B cell (primary cell): ENCODE data around the gene SEMA4C. TPM values are rescaled to one million over a fixed set of nuclear protein-coding genes. Genes with fewer than 3 reads are reported as not detected.

ENCODE experiments used
- ATAC-seq: fragments of 200-7000 bp; cut with Tn5 transposase; one replicate; pipeline ENCODE4 v1.10.0; 2021; ENCODE audit warnings: low read depth, mild to moderate bottlenecking, moderate number of reproducible peaks, moderate library complexity
- CTCF ChIA-PET: fragments of 350-600 bp; sonication (Branson Sonifier 250); formaldehyde crosslinking; loops from one replicate; lab custom pipeline; 2021; ENCODE audit warnings: antibody characterized with exemption, inconsistent platforms; lab: Charles Lee
- POLR2A ChIA-PET: fragments of 350-600 bp; sonication (Branson Sonifier 250); formaldehyde crosslinking; loops from one replicate; lab custom pipeline; 2021; ENCODE audit warnings: antibody characterized with exemption; lab: Charles Lee
- DNase-seq: peaks from one replicate; pipeline ENCODE4 v3.0.0; 2013
- H2AFZ ChIP-seq: 2 replicates; pipeline ENCODE4 v1.6.1; 2012; ENCODE audit warnings: mild to moderate bottlenecking, low read depth, low read length; ENCODE audit not compliant: insufficient read depth, poor library complexity, severe bottlenecking
- H3K27ac ChIP-seq, 2 donors: 1 replicate in 1 of 2; 2 replicates in 1 of 2; pipeline ENCODE4 v1.5.1; 2012 to 2013; ENCODE audit warnings: low read length in 2 of 2, mild to moderate bottlenecking in 2 of 2, moderate library complexity in 1 of 2
- H3K27me3 ChIP-seq, 4 experiments: fragments of 200-600 bp in 1 of 4; sonication (generic) in 1 of 4; replicated peaks in 1 of 4; 1 replicate in 2 of 4; 2 replicates in 2 of 4; pipeline versions ENCODE4 v1.6.1 to v1.7.0; 2013 to 2016; ENCODE audit warnings: low read length in 3 of 4, mild to moderate bottlenecking in 2 of 4, mixed read lengths in 1 of 4, moderate library complexity in 1 of 4; ENCODE audit not compliant: insufficient read depth in 4 of 4, control insufficient read depth in 3 of 4; ENCODE audit errors: control extremely low read depth in 1 of 4
- H3K36me3 ChIP-seq, 2 experiments: replicated peaks in 1 of 2; 1 replicate in 1 of 2; 2 replicates in 1 of 2; pipeline versions ENCODE4 v1.6.1 to v1.7.1; 2013; ENCODE audit warnings: low read length in 1 of 2; ENCODE audit not compliant: insufficient read depth in 2 of 2, control insufficient read depth in 1 of 2; ENCODE audit errors: control extremely low read depth in 1 of 2, extremely low read depth in 1 of 2
- H3K4me1 ChIP-seq, 2 donors: fragments of 200-600 bp in 1 of 2; sonication (generic) in 1 of 2; 1 replicate in 1 of 2; 2 replicates in 1 of 2; pipeline versions ENCODE4 v1.5.1 to v1.6.1; 2013 to 2017; ENCODE audit warnings: low read length in 2 of 2; ENCODE audit not compliant: control insufficient read depth in 2 of 2, insufficient read depth in 2 of 2
- H3K4me2 ChIP-seq: replicated peaks from 2 replicates; pipeline ENCODE3; 2012; ENCODE audit warnings: mild to moderate bottlenecking, low read depth, low read length; ENCODE audit not compliant: poor library complexity, severe bottlenecking
- H3K4me3 ChIP-seq, 5 experiments: fragments of 200-600 bp in 1 of 5; sonication (generic) in 1 of 5; 1 replicate in 3 of 5; 2 replicates in 2 of 5; pipeline versions ENCODE4 v1.5.1 to v1.7.0; 2011 to 2016; ENCODE audit warnings: low read length in 4 of 5, mild to moderate bottlenecking in 4 of 5, low read depth in 2 of 5, control low read depth in 1 of 5, moderate library complexity in 1 of 5; ENCODE audit not compliant: insufficient read depth in 1 of 5; ENCODE audit errors: control extremely low read depth in 1 of 5, extremely low read depth in 1 of 5
- H3K79me2 ChIP-seq: fragments of 200-600 bp; sonication (generic); one replicate; pipeline ENCODE4 v1.6.0; 2016; ENCODE audit warnings: low read length; ENCODE audit not compliant: control insufficient read depth, insufficient read depth
- H3K9ac ChIP-seq: fragments of 200-600 bp; sonication (generic); 2 replicates; pipeline ENCODE4 v1.6.1; 2017; ENCODE audit warnings: mild to moderate bottlenecking, low read length, moderate library complexity
- H3K9me3 ChIP-seq, 3 donors: one replicate each; pipeline versions ENCODE4 v1.6.1 to v1.7.1; 2013; ENCODE audit warnings: low read length in 2 of 3; ENCODE audit not compliant: control insufficient read depth in 2 of 3, insufficient read depth in 1 of 3; ENCODE audit errors: control extremely low read depth in 1 of 3
- H4K20me1 ChIP-seq: 2 replicates; pipeline ENCODE4 v1.6.0; 2012; ENCODE audit warnings: mild to moderate bottlenecking, low read length; ENCODE audit not compliant: insufficient read depth, control insufficient read depth, poor library complexity, severe bottlenecking
- H3K27ac Mint-ChIP-seq: one replicate; pipeline ENCODE4 v1.8.0; 2021; ENCODE audit warnings: mixed read lengths
- H3K27me3 Mint-ChIP-seq: one replicate; pipeline ENCODE4 v1.8.0; 2021; ENCODE audit warnings: mixed read lengths
- H3K4me1 Mint-ChIP-seq: one replicate; pipeline ENCODE4 v1.8.0; 2021; ENCODE audit warnings: mixed read lengths
- H3K4me3 Mint-ChIP-seq: one replicate; pipeline ENCODE4 v1.8.0; 2021; ENCODE audit warnings: mixed read lengths
- H3K9me3 Mint-ChIP-seq: one replicate; pipeline ENCODE4 v1.8.0; 2022; ENCODE audit warnings: mixed read lengths; ENCODE audit not compliant: insufficient read depth
- WGBS: methylation state at CpG from one replicate; pipeline ENCODE4 v1.1.5; 2013; ENCODE audit warnings: missing lambda C conversion rate; ENCODE audit not compliant: insufficient coverage; 5-methylcytosine and 5-hydroxymethylcytosine counted together
- intact Hi-C: fragments of 100-400 bp; cut with micrococcal nuclease; formaldehyde crosslinking; loops from one replicate; pipeline ENCODE4 v1.10.0; 2022
- polyA plus RNA-seq: library from polyadenylated mRNA; depleted of rRNA; stranded (reverse); fragments of >200 nt; gene quantifications from 2 replicates; pipeline ENCODE4 v1.2.3, GENCODE V29; 2012
- total RNA-seq, 2 donors: library from RNA; stranded (reverse); fragments of 120-200 nt in 1 of 2; gene quantifications; 1 replicate in 1 of 2; 2 replicates in 1 of 2; pipeline versions ENCODE4 v1.2.3 to v1.2.4, GENCODE V29; 2013 to 2022
- TF ChIP-seq, protein P1 (sequence below): fragments of 200-600 bp; IDR thresholded peaks from one replicate; pipeline ENCODE4 v1.8.0; 2022; ENCODE audit warnings: antibody characterized with exemption, mild to moderate bottlenecking

The SEMA4C gene
- total and polyA plus RNA-seq, 2 donors (not counting 1 experiment from before 2014, with no cell fraction given): 0.28 to 0.94 TPM

- POLR2A ChIA-PET: interaction anchor here (0.7 kb wide), 1 partner anchor 14 kb away, joined by 7 read pairs; no protein-coding TSS in a partner anchor
- TF ChIP-seq, protein P1, sequence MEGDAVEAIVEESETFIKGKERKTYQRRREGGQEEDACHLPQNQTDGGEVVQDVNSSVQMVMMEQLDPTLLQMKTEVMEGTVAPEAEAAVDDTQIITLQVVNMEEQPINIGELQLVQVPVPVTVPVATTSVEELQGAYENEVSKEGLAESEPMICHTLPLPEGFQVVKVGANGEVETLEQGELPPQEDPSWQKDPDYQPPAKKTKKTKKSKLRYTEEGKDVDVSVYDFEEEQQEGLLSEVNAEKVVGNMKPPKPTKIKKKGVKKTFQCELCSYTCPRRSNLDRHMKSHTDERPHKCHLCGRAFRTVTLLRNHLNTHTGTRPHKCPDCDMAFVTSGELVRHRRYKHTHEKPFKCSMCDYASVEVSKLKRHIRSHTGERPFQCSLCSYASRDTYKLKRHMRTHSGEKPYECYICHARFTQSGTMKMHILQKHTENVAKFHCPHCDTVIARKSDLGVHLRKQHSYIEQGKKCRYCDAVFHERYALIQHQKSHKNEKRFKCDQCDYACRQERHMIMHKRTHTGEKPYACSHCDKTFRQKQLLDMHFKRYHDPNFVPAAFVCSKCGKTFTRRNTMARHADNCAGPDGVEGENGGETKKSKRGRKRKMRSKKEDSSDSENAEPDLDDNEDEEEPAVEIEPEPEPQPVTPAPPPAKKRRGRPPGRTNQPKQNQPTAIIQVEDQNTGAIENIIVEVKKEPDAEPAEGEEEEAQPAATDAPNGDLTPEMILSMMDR: no peak
Observed at GRCh38 chr2:96872591-96873349, 2.9 kb upstream of the SEMA4C start.

More at GRCh38 chr2:96872591-96873349, 2.9 kb upstream of the SEMA4C start:
- no peak overlapping the region for H3K4me3 Mint-ChIP-seq
- intact Hi-C loops: loop anchor here (5.0 kb wide), 1 partner anchor 70 kb away; no protein-coding TSS in a partner anchor
- Histone ChIP-seq H3K4me1 (peaks cover 31 to 39% of the 10 kb centered on the region in 2 donors), H2AFZ (no peak overlapping the region), H3K79me2 (no peaks in the 10 kb centered on the region), H3K36me3 (no peaks in the 10 kb centered on the region), H3K27me3 (peaks cover 0 to 26% (median 9%) of the 10 kb centered on the region in 4 experiments), H4K20me1 (no peaks in the 10 kb centered on the region), H3K9me3 (peaks cover 0 to 6% (median 0%) of the 10 kb centered on the region in 3 donors), H3K9ac (no peak overlapping the region), H3K27ac (no peak overlapping the region), H3K4me3 (no peak overlapping the region), H3K4me2 (no peak overlapping the region)
- no peak overlapping the region for H3K27ac Mint-ChIP-seq
- DNase-seq: no peak
- H3K27me3 Mint-ChIP-seq: peaks cover 12% of the 10 kb centered on the region
- no peak for ATAC-seq
- WGBS: 88% methylated on average over 11 of the region's 14 CpGs
- peaks cover 30% of the 10 kb centered on the region for H3K4me1 Mint-ChIP-seq
- CTCF ChIA-PET: interaction anchor here (2.8 kb wide), 1 partner anchor 15 kb away, joined by 17 read pairs; the partner anchor contains the start of gene ANKRD39
- no peaks in the 10 kb centered on the region for H3K9me3 Mint-ChIP-seq
